KMS-11 (cell line): ENCODE results near the gene PKHD1.

Experiments
- H2AFZ ChIP-seq: fragments of 200-600 bp; sonication (generic); 2 replicates; pipeline ENCODE4 v1.6.1; 2016; ENCODE audit warnings: antibody characterized with exemption, mixed run types, low read depth
- H3K27ac ChIP-seq: fragments of 200-600 bp; sonication (generic); 2 replicates; pipeline ENCODE4 v1.6.1; 2016; ENCODE audit warnings: mild to moderate bottlenecking, mixed run types
- H3K27me3 ChIP-seq: fragments of 200-600 bp; sonication (generic); 2 replicates; pipeline ENCODE4 v1.6.1; 2017; ENCODE audit warnings: mild to moderate bottlenecking, low read depth, mixed run types, moderate library complexity; ENCODE audit not compliant: insufficient read depth
- H3K36me3 ChIP-seq: fragments of 200-600 bp; sonication (generic); 2 replicates; pipeline ENCODE4 v1.6.1; 2017; ENCODE audit warnings: mild to moderate bottlenecking, mixed run types; ENCODE audit not compliant: insufficient read depth
- H3K4me1 ChIP-seq: fragments of 200-600 bp; sonication (generic); 2 replicates; pipeline ENCODE4 v1.6.1; 2016; ENCODE audit warnings: mild to moderate bottlenecking, low read depth, mixed run types; ENCODE audit not compliant: poor library complexity, severe bottlenecking
- H3K4me2 ChIP-seq: fragments of 200-600 bp; sonication (generic); 2 replicates; pipeline ENCODE4 v1.7.0; 2016; ENCODE audit warnings: mild to moderate bottlenecking, mixed run types
- H3K4me3 ChIP-seq: fragments of 200-600 bp; sonication (generic); IDR thresholded peaks from 2 replicates; pipeline ENCODE4 v1.6.1; 2017; ENCODE audit warnings: low read depth, low read length, mixed read lengths; ENCODE audit not compliant: insufficient read depth
- H3K79me2 ChIP-seq: fragments of 200-600 bp; sonication (generic); 2 replicates; pipeline ENCODE4 v1.6.1; 2016; ENCODE audit warnings: low read depth, mixed run types; ENCODE audit not compliant: insufficient read depth
- H3K9ac ChIP-seq: fragments of 200-600 bp; sonication (generic); 2 replicates; pipeline ENCODE4 v1.6.1; 2016; ENCODE audit warnings: mild to moderate bottlenecking, mixed run types
- H4K20me1 ChIP-seq: fragments of 200-600 bp; sonication (generic); 2 replicates; pipeline ENCODE4 v1.6.1; 2016; ENCODE audit warnings: mild to moderate bottlenecking, mixed run types; ENCODE audit not compliant: insufficient read depth
- TF ChIP-seq, protein P1 (sequence below): fragments of 200-600 bp; sonication (generic); conservative IDR thresholded peaks from 2 replicates; pipeline ENCODE4 v1.6.1; 2017; ENCODE audit warnings: low read depth, mild to moderate bottlenecking, antibody characterized with exemption, low read length, moderate library complexity, mixed read lengths

Gene PKHD1

DNA sequence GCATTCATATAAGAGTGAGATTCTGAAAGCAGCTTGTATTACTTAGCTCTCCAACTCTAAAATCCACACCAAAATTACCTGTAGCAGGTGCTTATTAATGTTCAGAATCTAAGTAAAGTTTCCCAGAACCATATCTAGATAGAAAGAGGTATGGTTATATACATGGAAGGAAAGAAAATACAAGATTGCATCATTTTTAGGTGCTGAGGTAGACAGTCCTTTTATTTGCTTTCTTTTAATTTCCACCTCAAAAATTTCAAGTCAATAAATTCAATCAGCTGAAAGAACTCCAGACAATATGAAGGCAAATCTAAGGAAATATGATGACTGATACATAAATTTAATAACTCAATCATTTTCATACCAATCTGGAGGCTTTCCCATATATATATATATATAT, 521.9 kb downstream of the PKHD1 start:
- H2AFZ ChIP-seq = no peak overlapping the region
- no peaks in the 10 kb centered on the region for H3K27me3 ChIP-seq
- H3K4me1 ChIP-seq = peaks cover 8% of the 10 kb centered on the region
- H3K79me2 ChIP-seq = no peaks in the 10 kb centered on the region
- no peaks in the 10 kb centered on the region for H4K20me1 ChIP-seq
- H3K9ac ChIP-seq = no peak overlapping the region
- H3K27ac ChIP-seq = no peak overlapping the region
- no peaks in the 10 kb centered on the region for H3K36me3 ChIP-seq
- TF ChIP-seq, protein P1, sequence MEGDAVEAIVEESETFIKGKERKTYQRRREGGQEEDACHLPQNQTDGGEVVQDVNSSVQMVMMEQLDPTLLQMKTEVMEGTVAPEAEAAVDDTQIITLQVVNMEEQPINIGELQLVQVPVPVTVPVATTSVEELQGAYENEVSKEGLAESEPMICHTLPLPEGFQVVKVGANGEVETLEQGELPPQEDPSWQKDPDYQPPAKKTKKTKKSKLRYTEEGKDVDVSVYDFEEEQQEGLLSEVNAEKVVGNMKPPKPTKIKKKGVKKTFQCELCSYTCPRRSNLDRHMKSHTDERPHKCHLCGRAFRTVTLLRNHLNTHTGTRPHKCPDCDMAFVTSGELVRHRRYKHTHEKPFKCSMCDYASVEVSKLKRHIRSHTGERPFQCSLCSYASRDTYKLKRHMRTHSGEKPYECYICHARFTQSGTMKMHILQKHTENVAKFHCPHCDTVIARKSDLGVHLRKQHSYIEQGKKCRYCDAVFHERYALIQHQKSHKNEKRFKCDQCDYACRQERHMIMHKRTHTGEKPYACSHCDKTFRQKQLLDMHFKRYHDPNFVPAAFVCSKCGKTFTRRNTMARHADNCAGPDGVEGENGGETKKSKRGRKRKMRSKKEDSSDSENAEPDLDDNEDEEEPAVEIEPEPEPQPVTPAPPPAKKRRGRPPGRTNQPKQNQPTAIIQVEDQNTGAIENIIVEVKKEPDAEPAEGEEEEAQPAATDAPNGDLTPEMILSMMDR = no peak
- no peak overlapping the region for H3K4me2 ChIP-seq
- H3K4me3 ChIP-seq = no peak overlapping the region
